Fibroblast of skin of right quadriceps (primary cell): ENCODE measurements around the gene CATSPERE.
"Not testable (repeated sequence)": the region's sequence is repeated elsewhere in the genome, so short reads cannot be mapped to it uniquely, and the experiment has no call there.

ENCODE experiments used
- DNase-seq: peaks from one replicate; pipeline ENCODE4 v3.0.0-alpha.2; 2013

The CATSPERE gene

DNA sequence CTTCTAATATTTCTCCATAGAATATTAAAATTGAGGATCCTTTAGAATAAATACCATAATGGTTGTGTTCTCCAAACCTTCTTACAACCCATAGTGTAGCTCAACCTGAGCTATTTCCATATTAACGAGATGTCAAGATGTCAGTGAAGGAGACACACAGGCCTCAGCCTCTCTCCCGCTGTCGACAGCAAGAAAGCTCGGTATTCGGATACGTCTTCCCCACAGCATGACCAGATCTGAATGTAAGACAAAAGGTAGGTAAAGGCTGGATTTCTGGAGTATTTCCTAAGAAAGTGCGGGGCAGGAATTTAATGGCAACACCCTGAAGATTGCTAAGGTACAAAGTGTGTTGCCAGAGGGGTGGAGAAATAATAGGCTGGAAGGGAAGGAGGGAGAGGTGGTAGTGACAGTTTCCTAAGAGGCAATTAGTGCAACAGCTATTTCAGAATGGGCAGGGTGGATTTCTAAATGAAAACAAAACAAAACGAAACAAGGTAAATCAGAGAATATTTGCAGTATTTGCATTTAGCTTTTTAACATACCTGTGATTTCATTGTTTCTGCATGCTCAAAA is 11.1 kb upstream of the CATSPERE start:
- no peak for DNase-seq

DNA sequence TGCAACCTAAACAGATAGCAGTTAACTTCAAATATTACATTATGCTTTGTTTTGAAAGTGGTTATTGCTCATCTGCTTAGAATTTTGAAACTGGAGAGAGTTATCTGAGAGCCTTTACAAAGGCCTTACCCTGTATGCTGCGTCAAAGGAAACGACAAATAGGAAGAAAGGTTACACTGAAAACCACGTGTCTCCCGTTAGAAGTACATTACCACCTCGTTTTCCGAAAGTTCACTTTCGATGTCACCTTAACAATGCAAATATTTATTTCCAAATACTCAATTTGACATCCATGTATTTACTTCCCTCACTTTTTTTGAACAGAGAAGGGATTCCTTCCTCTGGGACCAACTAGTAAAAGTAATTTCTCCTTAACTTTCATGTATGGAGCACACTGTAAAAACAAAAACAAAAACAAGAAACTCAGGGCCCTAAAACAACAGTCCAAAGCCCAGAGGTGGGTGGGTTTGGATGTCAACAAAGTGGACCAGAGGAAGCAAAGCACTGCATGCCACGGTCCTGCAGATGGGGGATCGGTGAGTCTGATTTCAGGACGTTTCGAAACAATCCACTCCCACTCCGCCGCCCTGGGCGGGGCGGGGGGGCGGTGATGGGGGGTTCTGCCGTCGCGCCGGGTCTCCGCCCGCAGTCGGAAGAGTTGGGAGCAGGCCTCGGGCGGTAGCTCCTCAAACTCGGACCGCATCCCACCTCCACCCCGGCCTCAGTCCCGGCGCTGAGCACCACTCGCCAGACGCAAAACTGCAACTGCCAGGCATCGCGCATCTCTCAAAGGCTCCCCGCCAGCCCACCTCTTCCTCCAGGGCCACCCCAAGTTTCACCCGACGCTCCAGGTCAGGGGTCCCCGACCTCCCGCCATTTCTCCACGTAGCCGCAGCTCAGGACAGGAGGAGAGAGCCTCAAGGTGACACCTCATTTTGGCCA is 10.2 kb upstream of the CATSPERE start:
- peak; percentile 63 for DNase-seq

DNA sequence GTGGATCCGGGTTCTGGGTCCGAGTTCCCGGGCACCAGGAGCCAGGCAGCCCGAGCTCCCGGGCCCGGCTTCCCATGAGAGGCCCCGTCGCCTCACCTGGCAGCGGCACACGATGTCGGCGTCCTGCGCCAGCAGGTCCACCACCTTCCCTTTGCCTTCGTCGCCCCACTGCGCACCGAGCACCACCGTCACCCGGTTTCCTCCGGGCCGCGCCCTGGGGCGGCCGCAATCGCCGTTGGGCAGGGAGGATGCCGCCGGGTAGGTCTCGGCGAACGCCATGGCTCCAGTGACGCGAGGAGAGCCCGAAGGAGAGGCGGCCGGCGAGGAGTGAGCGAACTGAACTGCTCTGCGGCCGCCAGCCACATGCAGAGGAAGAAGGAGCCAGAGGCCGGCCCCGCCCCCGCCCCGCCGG is 9.5 kb upstream of the CATSPERE start, which contains the start of gene ADSS2:
Gene ADSS2 (minus strand): TSS at position 371 of the 412 bp plus-strand sequence. CDS start 92 bp downstream, at position 279.
- no peak for DNase-seq

DNA sequence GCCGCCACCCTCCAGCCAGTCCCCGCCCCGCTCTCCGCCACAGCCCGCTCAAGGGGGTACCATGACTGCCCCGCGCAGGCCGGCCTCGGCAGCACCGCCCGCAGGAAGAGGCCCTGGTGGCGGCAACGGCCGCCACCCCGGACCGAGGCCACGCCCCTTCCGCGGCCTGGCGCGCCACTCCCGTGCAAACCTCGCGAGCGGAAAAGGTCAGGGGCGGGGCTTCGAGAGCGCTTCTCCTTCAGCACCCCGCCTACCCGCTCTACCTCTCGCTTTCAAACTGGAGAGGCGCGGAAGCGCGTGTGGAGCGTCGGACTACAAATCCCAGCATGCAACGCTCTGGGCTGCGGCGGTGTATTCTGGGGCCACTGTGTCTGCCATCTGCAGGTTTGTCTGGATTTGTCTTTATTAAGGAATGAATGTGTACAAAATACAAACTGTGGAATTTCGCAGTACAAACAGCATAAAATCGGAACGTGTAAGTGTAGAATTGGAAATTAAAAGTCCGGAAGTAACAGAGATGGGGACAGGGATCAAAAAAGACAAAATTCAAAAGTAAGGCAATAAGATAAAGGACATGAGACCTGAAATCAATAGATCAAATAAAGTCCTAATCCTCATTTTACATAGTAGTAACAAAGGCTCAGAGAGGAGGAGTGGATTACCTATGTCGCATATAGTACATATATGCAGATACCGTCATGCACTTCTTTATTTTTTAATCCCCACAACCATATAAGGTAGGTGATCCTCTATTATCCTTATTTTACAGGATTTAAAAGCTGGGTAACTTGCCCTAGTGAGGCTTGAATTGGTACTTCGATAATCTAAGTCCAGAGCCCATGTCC is 8.9 kb upstream of the CATSPERE start:
- DNase-seq, result peak; percentile 99

DNA sequence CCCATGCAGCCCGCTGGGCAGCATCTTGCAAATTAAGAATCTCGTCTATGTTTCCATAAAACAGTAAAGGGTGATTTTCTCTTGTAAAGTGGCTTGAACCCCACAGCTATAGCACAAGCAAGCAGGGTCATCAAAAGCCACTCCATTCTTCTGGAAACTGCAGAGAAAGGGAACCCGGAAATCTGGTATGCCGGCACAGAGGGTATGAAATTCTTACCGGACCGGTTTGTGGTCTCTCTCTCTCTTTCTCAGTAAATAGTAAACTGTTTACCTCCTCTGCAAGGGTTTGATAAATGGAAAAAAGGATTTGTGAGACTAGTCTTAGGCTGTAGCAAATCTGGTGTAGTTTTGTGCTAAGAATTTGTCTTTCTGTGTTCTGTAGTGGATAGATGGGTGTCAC is 6.7 kb upstream of the CATSPERE start:
- DNase-seq, result no peak

DNA sequence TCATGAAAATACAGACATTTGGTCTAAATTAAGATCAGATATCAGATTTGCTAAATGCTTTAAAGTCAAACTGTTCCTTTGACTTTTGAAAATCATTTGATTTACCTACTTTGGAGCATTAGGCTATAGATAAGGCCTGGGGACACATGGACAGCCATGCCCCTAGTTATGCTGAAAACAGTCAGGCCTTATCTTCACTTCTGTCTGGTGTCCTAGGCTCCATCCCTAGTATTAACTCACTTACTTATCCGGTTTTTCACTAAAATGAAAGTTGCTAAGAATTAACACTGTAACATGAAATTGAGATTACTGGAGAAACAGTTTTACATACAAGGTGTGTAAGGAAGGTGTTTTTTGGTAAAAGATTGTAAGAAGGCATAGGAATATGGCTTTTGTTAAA is 4.5 kb upstream of the CATSPERE start:
- no peak for DNase-seq

DNA sequence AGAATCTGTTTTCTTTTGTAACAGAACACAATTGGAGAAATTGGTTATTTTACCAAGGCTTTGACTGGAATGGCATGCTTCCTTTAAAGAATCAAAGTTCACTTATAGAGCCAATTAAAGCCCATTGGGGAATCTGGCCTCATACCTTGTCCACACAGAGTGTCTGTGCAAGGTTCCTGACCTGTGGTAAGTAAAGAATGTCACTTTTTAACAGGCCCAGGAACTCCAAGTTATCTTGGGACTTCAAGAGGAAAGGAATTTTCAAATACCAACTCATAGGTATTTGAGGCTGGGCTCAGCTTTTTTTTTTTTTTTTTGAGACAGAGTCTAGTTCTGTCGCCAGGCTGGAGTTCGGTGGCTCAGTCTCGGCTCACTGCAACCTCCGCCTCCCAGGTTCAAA is 2.3 kb upstream of the CATSPERE start:
- DNase-seq, result no peak

DNA sequence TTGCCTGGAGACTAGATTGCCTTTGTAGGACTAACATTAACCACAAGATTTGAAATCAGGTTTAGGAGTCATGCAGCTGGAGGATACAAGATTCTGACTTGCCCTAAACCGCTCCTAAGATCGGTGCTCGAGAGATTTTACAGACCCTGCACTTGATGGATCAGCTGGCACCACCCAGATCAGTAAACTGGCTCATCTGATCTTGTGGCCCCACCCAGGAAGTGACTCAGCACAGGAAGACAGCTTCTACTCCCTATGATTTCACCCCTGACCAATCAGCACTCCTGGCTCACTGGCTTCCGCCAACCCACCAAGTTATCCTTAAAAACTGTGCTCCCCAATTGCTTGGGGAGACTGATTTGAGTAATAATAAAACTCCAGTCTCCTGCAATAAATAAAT is 876 bp upstream of the CATSPERE start:
- DNase-seq, result no peak

DNA sequence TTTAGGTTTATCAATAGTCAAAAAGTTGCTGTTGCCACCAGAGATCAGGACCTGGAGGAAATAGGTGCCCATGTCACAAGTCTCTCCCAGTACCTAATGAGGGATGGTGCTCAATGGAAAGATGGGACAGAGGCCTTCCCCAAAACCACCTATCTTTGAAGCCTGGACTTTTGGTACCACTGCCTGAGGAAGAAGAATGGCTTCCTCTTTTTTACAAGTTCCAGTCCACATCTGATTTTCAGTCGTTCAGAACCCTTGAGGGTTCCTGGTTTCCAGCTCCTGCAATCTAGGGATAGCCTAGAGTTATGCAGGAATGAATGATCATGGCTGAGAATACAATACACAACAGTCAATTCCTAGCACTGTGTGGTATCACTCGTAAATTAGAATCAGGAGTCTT is 5.7 kb downstream of the CATSPERE start:
- DNase-seq, result no peak

DNA sequence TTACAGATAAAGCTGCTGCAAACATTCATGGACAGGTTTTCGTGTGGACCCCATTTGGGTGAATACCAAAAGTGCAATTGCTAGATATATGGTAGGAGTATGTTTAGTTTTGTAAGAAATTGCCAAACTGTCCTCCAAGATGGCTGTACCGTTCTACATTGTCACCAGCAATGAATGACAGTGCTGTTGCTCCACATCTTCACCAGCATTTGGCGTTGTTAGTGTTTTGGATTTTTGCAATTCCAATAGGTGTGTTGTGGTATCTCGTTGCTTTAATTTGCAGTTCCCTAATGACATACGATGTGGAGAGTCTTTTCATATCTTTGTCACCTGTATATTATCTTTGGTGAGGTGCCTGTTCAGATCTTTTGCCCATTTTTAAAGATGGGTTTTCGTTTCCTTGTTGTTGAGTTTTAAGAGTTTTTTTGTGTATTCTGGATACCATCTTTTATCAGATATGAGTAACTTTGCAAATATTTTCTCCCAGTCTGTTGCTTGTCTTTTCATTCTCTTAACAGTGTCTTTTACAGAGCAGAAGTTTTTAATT is 12.1 kb downstream of the CATSPERE start:
- no peak for DNase-seq

DNA sequence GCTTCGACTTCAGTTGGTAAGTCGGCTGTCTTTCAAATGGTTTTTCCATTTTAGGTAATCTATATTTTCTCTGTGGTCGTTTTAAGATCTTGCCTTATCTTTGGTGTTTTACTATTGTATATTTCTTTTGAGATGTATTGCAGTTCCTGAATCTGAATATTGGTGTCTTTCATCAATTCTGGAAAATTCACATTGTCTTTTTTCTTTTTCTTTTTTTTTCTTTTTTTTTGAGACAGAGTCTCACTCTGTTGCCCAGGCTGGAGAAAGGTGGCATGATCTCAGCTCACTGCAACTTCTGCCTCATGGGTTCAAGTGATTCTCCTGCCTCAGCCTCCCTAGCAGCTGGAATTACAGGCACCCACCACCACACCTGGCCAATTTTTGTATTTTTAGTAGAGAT is 23.9 kb downstream of the CATSPERE start:
- not testable (repeated sequence) for DNase-seq

DNA sequence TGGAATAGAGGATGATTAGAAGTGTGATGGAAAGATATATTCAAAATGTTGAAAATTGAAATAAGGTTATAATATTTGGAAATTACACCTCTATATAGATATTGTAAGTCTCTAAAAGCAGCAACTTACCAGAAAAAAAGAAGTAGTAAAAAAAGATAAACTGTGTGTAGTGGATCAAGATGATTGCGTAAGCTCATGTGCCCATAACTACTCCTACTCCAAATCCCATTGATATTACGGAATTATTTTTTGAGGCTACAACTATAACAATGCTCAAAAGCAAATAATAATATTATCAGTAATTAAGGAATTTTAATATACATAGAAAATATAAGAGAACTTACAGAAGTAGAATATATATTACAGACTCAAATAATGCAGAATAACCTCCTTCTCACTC is 33.6 kb downstream of the CATSPERE start:
- no peak for DNase-seq

DNA sequence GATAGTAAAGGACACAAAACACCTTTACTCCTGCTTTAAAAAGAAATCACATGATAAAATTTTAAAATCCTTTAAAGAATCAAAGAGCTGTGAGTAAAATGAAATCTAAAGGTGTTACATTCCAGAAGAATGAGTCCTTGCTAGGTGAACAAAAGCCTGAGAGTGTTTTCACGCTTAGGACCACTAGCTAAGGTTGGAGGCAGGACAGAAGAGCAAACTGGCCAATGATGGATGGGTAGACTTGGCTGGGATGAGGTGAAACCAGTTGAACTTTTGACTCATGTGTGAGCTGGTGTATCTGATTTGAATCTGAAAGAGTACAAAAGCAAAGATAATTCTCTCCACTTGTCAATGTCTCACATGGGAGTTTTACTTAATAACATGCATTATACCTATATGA is 35.1 kb downstream of the CATSPERE start:
- DNase-seq, result no peak

DNA sequence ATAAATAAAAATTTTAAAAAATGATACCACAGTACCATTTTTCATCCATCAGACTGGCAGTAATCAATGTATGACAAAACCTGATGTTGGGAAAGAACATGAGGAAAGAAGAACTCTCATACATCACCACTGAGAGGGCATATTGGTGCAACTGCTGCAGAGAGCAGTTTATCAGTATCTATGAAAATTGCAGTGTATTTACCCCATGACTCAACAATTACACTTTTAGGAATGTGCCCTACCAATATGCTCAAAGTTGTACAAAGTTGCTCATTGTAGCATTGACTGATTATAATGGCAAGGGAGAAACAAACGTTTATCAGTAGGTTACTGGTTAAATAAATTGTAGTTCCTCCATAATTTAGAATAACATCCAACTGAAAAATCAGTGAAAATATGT is 36.7 kb downstream of the CATSPERE start:
- no peak for DNase-seq

DNA sequence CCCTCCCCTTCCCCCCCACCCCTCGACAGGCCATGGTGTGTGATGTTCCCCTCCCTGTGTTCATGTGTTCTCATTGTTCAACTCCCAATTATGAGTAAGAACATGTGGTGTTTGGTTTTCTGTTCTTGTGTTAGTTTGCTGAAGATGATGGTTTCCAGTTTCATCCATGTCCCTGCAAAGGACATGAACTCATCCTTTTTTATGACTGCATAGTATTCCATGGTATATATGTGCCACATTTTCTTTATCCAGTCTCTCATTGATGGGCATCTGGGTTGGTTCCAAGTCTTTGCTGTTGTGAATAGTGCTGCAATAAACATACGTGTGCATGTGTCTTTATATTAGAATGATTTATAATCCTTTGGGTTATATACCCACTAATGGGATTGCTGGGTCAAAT is 38.4 kb downstream of the CATSPERE start:
- DNase-seq, result not testable (repeated sequence)

DNA sequence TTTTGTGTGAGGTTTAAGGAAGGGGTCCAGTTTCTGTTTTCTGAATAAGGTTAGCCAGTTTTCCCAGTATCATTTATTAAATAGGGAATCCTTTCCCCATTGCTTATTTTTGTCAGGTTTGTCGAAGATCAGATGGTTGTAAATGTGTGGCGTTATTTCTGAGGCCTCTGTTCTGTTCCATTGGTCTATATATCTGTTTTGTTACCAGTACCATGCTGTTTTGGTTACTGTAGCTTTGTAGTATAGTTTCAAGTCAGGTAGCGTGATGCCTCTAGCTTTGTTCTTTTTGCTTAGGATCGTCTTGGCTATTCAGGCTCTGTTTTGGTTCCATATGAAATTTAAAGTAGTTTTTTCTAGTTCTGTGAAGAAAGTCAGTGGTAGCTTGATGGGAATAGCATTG is 39.4 kb downstream of the CATSPERE start:
- DNase-seq, result not testable (repeated sequence)

DNA sequence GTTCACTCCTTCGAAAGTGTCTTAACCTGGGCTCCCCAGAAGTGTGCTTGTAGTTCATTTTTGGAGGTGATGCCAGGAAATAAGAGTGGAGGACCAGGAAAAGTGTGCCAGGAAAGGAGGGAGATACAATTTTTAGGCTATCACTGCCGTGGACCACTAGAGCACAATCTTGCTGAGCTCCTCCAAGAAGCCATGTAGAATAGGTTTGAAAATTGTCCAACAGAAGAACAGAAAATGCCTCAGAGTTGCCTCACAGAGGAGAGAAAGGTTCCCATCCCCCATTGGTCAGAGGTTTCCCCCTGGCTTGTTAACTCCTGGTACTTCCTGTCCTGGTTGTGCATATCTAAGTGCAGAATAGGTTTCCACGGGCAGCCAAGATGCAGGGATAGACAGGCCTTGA is 41.6 kb downstream of the CATSPERE start:
- no peak for DNase-seq

DNA sequence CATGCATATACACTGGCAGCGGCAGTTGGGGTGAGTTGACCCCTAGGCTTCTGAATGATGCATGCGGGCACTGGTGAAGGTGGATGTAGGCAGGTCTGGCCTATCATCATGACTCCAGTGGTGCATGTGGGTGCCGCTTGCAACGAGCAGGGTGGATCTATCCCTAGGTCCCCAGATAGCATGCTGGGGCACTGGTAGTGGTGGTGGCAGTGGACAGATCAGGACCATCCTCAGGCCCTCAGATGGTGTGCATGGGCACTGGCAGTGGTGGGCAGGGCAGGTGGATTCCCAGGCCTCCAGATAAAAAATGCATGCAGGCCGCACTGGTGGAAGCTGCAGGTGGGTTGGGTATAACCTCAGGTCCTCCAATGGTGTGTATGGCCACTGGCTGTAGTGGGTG is 52.4 kb downstream of the CATSPERE start:
- DNase-seq, result no peak

DNA sequence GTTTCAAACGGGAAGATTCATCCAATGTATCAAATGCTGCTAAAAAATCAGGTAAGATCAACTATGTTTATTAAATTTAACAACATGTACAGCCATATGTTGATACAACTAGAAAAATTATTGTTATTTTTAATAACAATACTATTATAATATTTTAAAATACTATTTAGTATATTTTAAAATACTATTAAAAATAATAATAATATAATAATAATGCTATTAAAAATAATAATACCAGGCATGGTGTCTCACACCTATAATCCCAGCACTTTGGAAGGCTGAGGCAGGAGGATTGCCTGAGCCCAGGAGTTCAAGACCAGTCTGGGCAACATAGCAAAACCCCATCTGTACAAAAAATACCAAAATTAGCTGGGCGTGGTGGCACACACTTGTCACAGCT is 54.6 kb downstream of the CATSPERE start:
- no peak for DNase-seq

DNA sequence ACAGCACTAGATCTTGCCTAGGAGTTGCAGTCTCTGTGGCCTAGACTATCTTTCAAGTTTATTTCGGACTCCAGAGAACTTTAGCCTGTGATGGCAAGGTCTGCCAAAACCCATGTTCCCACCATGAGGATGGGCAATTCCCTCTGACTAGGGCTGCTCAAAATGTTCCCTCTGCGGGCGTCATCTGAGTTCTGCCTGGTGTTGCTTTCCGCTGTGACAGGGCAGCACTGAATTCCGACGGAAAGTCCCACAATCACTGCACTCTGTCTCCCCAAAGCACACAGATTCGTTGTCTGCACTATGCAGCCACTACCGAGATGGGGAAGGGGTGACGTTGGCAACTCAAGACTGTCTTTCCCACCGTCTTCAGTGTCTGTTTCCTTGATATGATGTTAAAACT is 75.2 kb downstream of the CATSPERE start:
- DNase-seq, result no peak

DNA sequence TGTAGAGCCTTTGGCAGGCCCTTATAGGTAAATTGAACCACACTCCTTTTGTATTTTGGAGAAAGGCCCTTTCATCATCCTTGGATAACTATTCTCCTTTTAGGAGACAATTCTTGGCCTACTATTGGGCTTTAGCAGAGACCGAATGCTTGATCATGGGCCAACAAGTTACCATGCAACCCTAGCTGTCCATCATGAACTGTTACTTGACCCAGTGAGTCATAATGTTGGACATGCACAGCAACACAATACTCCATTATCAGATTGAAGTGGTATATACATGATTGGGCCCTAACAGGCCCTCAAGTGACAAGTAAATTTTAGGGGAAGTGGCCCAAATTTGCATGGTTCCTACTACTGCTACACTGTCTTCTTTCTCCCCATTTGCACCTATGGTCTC is 84.4 kb downstream of the CATSPERE start:
- no peak for DNase-seq

DNA sequence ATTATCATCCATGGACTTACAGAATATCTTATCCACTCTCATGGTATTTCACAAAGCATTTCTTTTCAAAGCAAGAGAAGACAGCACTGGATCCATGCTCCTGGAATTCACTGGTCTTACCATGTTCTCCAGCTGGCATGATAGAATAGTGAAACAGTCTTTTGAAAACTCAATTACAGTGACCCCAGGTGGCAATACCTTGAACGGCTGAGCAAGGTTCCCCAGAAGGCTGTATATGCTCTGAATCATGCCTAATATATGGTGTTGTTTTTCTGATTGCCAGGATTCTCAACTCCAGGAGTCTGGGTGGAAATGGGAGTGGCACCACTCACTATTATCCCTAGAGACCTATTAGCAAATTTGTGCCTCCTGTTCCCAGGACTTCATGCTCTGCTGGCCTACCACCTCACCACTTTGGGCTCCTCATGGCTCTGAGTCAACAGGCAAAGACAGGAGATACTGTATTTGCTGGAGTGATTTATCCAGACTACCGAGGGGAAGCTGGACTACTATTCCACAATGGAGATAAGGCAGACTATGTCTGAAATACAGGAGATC is 87.6 kb downstream of the CATSPERE start:
- DNase-seq, result peak; percentile 3

DNA sequence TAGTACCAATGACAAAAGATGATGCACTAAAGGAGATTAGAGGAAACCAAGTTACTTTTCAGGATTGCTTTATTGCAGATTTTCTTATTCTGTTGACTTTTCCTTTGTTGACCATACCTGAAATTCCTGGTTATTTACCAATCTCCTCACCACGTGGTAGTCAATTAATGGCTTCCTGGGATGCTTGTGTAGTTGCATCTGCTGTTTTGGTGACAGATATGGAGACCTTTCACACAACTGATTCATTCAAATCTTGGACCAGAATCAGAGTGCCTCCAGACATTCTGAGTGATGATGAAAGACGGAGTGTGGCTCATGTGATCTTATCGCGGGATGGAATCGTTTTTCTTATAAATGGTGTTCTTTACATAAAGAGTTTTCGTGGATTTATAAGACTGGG is 91.3 kb downstream of the CATSPERE start:
- DNase-seq, result no peak
